GM12878 (cell line): ENCODE data around the gene PVALEF. TPM values are rescaled to one million over a fixed set of nuclear protein-coding genes. Genes with fewer than 3 reads are reported as not detected.

Experiments
- ATAC-seq: fragments of 200-7000 bp; cut with Tn5 transposase; 3 replicates; pipeline ENCODE4 v1.9.1; 2020; ENCODE audit warnings: mild to moderate bottlenecking, moderate library complexity
- BruUV-seq: library from RNA; stranded (reverse); fragments of 400-500 nt; replicated peaks from 2 replicates; lab custom pipeline; 2021; lab: Mats Ljungman, UMichigan
- CTCF ChIA-PET: fragments of 300-600 bp; sonication (Branson Sonifier 250); formaldehyde crosslinking; extraction: SDS; loops from one replicate; lab custom pipeline; 2021; ENCODE audit warnings: inconsistent platforms; lab: Yijun Ruan, JAX
- POLR2A ChIA-PET: fragments of 350-600 bp; formaldehyde crosslinking; extraction: SDS; loops from one replicate; lab custom pipeline; 2021; ENCODE audit warnings: inconsistent platforms; lab: Charles Lee
- RAD21 ChIA-PET: fragments of 300-600 bp; sonication (Branson Sonifier 250); formaldehyde crosslinking; loops from one replicate; lab custom pipeline; 2023; ENCODE audit warnings: antibody characterized with exemption; ENCODE audit not compliant: unreplicated experiment; lab: Charles Lee
- SMC1A ChIA-PET: fragments of 300-600 bp; sonication (Branson Sonifier 250); formaldehyde crosslinking; loops from one replicate; lab custom pipeline; 2023; ENCODE audit not compliant: unreplicated experiment, uncharacterized antibody; lab: Charles Lee
- DNase-seq: peaks from one replicate; pipeline ENCODE4 v3.0.0-alpha.2; 2011; ENCODE audit warnings: low read depth, low spot score
- FAIRE-seq: peaks from 3 replicates; lab custom pipeline; 2011; peaks lifted over from hg19 to GRCh38; lab: Jason Lieb, UNC
- H2AFZ ChIP-seq: 2 replicates; pipeline ENCODE4 v1.6.0; 2011; ENCODE audit warnings: low read depth, low read length, control low read depth; ENCODE audit not compliant: control insufficient read depth
- H3K27ac ChIP-seq: 2 replicates; pipeline ENCODE4 v1.5.1; 2011; ENCODE audit warnings: control low read depth; ENCODE audit not compliant: control insufficient read depth, insufficient read depth
- H3K27me3 ChIP-seq, 2 experiments: replicated peaks in 1 of 2; 2 replicates each; pipeline versions ENCODE4 v1.6.0 to v1.6.1; 2011; ENCODE audit warnings: low read length in 1 of 2; ENCODE audit not compliant: control insufficient read depth in 2 of 2, insufficient read depth in 2 of 2
- H3K36me3 ChIP-seq, 2 experiments: 2 replicates each; pipeline ENCODE4 v1.5.1; 2011; ENCODE audit warnings: low read length in 1 of 2; ENCODE audit not compliant: control insufficient read depth in 2 of 2, insufficient read depth in 2 of 2
- H3K4me1 ChIP-seq: 2 replicates; pipeline ENCODE4 v1.6.1; 2011; ENCODE audit warnings: mild to moderate bottlenecking, low read length, moderate library complexity, mixed read lengths; ENCODE audit not compliant: control insufficient read depth, insufficient read depth
- H3K4me2 ChIP-seq: 2 replicates; pipeline ENCODE4 v1.6.0; 2011; ENCODE audit warnings: control low read depth; ENCODE audit not compliant: control insufficient read depth, insufficient read depth
- H3K4me3 ChIP-seq: fragments of 200-600 bp; sonication (generic); 2 replicates; pipeline ENCODE4 v1.5.1; 2016
- H3K79me2 ChIP-seq: 2 replicates; pipeline ENCODE4 v1.6.0; 2011; ENCODE audit warnings: low read length; ENCODE audit not compliant: control insufficient read depth, insufficient read depth
- H3K9ac ChIP-seq: 2 replicates; pipeline ENCODE4 v1.8.0; 2011; ENCODE audit warnings: low read length, control low read depth, mixed read lengths; ENCODE audit not compliant: control insufficient read depth, insufficient read depth
- H3K9me3 ChIP-seq: replicated peaks from 3 replicates; pipeline ENCODE4 v1.5.1; 2011; ENCODE audit warnings: mild to moderate bottlenecking, low read length; ENCODE audit not compliant: control insufficient read depth, insufficient read depth
- H4K20me1 ChIP-seq: 2 replicates; pipeline ENCODE4 v1.6.0; 2011; ENCODE audit not compliant: control insufficient read depth, insufficient read depth
- BHLHE40 ChIP-seq, 2 experiments: fragments of 450-650 bp in 1 of 2; IDR thresholded peaks; 2 replicates each; pipeline ENCODE4 v1.6.1; 2011 to 2017; ENCODE audit warnings: low read depth in 2 of 2, borderline replicate concordance in 1 of 2, improper control_type of control experiment in 1 of 2, low read length in 1 of 2, mild to moderate bottlenecking in 1 of 2
- CTCF ChIP-seq, 3 experiments: IDR thresholded peaks in 2 of 3; conservative IDR thresholded peaks in 1 of 3; 2 replicates each; pipeline ENCODE4 v1.5.1; 2011; ENCODE audit warnings: low read depth in 3 of 3, low read length in 3 of 3, mild to moderate bottlenecking in 3 of 3, control low read depth in 2 of 3, moderate library complexity in 2 of 3, inconsistent platforms in 1 of 3, mixed read lengths in 1 of 3; ENCODE audit not compliant: control insufficient read depth in 2 of 3, insufficient read depth in 1 of 3; ENCODE audit errors: extremely low read depth in 1 of 3
- FOS ChIP-seq: IDR thresholded peaks from 3 replicates; pipeline ENCODE4 v1.6.1; 2011; ENCODE audit warnings: borderline replicate concordance; ENCODE audit not compliant: insufficient read length; ENCODE audit errors: extremely low read depth
- GABPA ChIP-seq: IDR thresholded peaks from 2 replicates; pipeline ENCODE4 v1.6.1; 2014; ENCODE audit warnings: antibody characterized with exemption, low read depth, mild to moderate bottlenecking, inconsistent platforms
- HDGF ChIP-seq: fragments of 450-650 bp; IDR thresholded peaks from 2 replicates; pipeline ENCODE4 v1.6.1; 2016; ENCODE audit warnings: antibody characterized with exemption
- JUNB ChIP-seq: IDR thresholded peaks from 2 replicates; pipeline ENCODE4 v1.6.1; 2016; ENCODE audit warnings: antibody characterized with exemption, mild to moderate bottlenecking
- NFIC ChIP-seq: IDR thresholded peaks from 2 replicates; pipeline ENCODE4 v1.6.1; 2012; ENCODE audit warnings: low read depth, mild to moderate bottlenecking, inconsistent platforms, low read length, moderate library complexity
- NFYA ChIP-seq: IDR thresholded peaks from 2 replicates; pipeline ENCODE4 v1.6.1; 2011; ENCODE audit warnings: low read depth, mild to moderate bottlenecking, low read length, improper control_type of control experiment, borderline replicate concordance
- NKRF ChIP-seq: fragments of 450-650 bp; conservative IDR thresholded peaks from 2 replicates; pipeline ENCODE4 v1.6.1; 2017; ENCODE audit warnings: mild to moderate bottlenecking, moderate library complexity
- RBBP5 ChIP-seq: fragments of 200-600 bp; sonication (generic); conservative IDR thresholded peaks from 2 replicates; pipeline ENCODE4 v1.6.1; 2016
- SMC3 ChIP-seq: IDR thresholded peaks from 2 replicates; pipeline ENCODE4 v1.6.1; 2011; ENCODE audit warnings: low read length, improper control_type of control experiment, borderline replicate concordance
- SUPT20H ChIP-seq: IDR thresholded peaks from 2 replicates; pipeline ENCODE4 v1.6.1; 2011; ENCODE audit warnings: low read depth, mild to moderate bottlenecking, low read length, moderate library complexity, borderline replicate concordance; ENCODE audit not compliant: control insufficient read depth
- WGBS: methylation state at CpG from one replicate; pipeline ENCODE4 v1.1.6; 2016; ENCODE audit warnings: low lambda C conversion rate; ENCODE audit not compliant: insufficient replicate concordance, insufficient coverage; ENCODE audit errors: missing lambda C conversion rate; 5-methylcytosine and 5-hydroxymethylcytosine counted together
- in situ Hi-C: fragments of 300-500 bp; cut with MboI; formaldehyde crosslinking; loops from 9 replicates; pipeline ENCODE4 v1.14.3; 2018; ENCODE audit warnings: mixed read lengths
- intact Hi-C: fragments of 100-400 bp; cut with micrococcal nuclease; formaldehyde crosslinking; loops from one replicate; pipeline ENCODE4 v1.14.2; 2022; ENCODE audit not compliant: unreplicated experiment
- polyA plus RNA-seq, 11 experiments: library from polyadenylated mRNA; depleted of rRNA in 4 of 11; unstranded in 6 of 11; stranded (reverse) in 5 of 11; fragments of >200 nt; fragmentation: Nextera tagmentation in 4 of 11; fragmentation: Illumina TruSeq in 1 of 11; extraction: Ambion mirVana in 4 of 11; extraction: Trizol in 1 of 11; gene quantifications; 1 replicate in 1 of 11; 2 replicates in 10 of 11; pipeline versions ENCODE4 v1.2.1 to v1.2.3, GENCODE V29; 2011 to 2016; ENCODE audit warnings: inconsistent platforms in 2 of 11, missing spikeins in 2 of 11, low read depth in 1 of 11
- total RNA-seq, 4 experiments: library from RNA; depleted of rRNA in 3 of 4; stranded (reverse); fragments of >200 nt in 3 of 4; fragmentation: Illumina TruSeq in 1 of 4; extraction: Trizol in 1 of 4; gene quantifications; 2 replicates each; pipeline versions ENCODE4 v1.2.1 to v1.2.3, GENCODE V29; 2013 to 2021

PVALEF gene
- total and polyA plus RNA-seq, 10 of the 15 experiments (the other 5 are each of a cell fraction or from before 2014, with no cell fraction given): not detected

GRCh38 chr17:81173762-81174155 lies 8.5 kb downstream of the PVALEF start:
- Histone ChIP-seq H3K27ac (no peak overlapping the region), H3K4me1 (no peaks in the 10 kb centered on the region), H3K9me3 (no peaks in the 10 kb centered on the region; the same call in 2 of the 3 replicates), H3K4me3 (no peak overlapping the region), H3K36me3 (no peaks in the 10 kb centered on the region), H3K9ac (no peak overlapping the region), H4K20me1 (no peaks in the 10 kb centered on the region), H3K4me2 (no peak overlapping the region), H2AFZ (no peak overlapping the region), H3K27me3 (no peaks in the 10 kb centered on the region; a peak in 2 of 4 replicates), H3K79me2 (no peaks in the 10 kb centered on the region)
- CTCF ChIA-PET: no interaction called here
- DNase-seq (no peak), FAIRE-seq (no peak), ATAC-seq (no peak)
- in situ Hi-C loops: no loop called here
- TF ChIP-seq JUNB (no peak), NFIC (no peak), SUPT20H (no peak), NFYA (no peak), HDGF (no peak), FOS (no peak), CTCF (IDR thresholded peaks at IDR 0.05 in 2 of 3, conservative IDR thresholded peaks at IDR 0.05 in 1 of 3; ENCODE audit: control insufficient read depth in 2 of 3, extremely low read depth in 1 of 3, insufficient read depth in 1 of 3, low read depth in 3 of 3, low read length in 3 of 3) (no peak), GABPA (no peak), SMC3 (no peak), RBBP5 (no peak), NKRF (no peak), BHLHE40 (IDR thresholded peaks at IDR 0.05; ENCODE audit: borderline replicate concordance in 1 of 2, low read depth in 2 of 2, low read length in 1 of 2) (no peak)
- RAD21 ChIA-PET: no interaction called here
- BruUV-seq: no TSS peak
- POLR2A ChIA-PET: no interaction called here
- WGBS: 0% methylated on average over 1 of the region's 1 CpG
- intact Hi-C loops: no loop called here
- SMC1A ChIA-PET: no interaction called here
